Measurements from ENCODE around the gene ZNF48. TPM values are rescaled to one million over a fixed set of nuclear protein-coding genes. Genes with fewer than 3 reads are reported as not detected.

The ZNF48 gene
- total RNA-seq, 4 donors from 2014 or later = 4.4 to 12.7 (median 8.7) TPM

DNA sequence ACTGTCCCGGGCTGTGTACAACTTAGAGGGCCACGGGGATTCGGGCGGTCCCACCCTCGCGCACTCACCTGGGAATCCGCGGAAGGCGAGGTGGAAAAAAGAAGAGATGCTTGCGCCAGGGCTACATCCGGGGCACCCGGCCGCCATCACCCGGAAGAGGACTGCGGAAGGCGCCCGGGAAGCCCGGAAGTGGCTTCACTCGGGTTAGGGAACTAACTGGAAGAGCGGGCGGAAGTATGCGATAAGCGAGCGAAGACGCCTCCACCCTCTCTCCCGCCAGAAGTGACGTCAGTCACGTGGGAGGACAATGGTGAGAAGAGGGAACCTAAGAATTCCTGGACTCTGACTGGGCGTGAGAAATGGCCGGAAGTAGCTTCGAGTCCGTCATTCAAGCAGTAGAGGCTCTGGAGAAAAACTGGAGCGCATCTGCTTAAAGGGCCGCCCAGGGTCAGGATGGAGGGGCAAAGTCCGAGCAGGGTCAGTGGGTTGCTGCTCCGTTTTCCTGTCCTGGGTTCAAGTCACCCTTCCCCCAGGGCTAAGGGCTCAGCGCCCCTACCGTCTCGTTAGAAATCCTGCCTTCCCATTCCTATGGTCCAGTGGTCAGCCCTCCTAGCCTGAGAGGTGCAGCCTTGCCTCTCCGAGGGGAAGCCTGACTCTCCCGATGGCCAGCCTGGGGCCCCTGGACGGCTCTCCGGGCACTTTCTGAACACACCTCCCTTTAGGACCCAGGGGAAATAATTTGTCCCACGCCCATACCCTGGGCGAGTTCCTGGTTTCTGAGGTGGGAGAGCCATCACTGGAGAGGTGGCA is 39.9 kb upstream of the ZNF48 start, which contains the start of gene CD2BP2:
TSS of gene CD2BP2 (minus strand) at position 165 of the 810 bp plus-strand sequence. CDS start 627 bp downstream, outside the sequence.
- intact Hi-C loops (cut with DNase I; ENCODE audit: low total_unique reads) (loop anchor here (1.0 to 5.0 kb wide), 2 partner anchors 15 to 453 kb away; partner anchors contain the start of genes ASPHD1 and TBC1D10B), in situ Hi-C loops (cut with MboI; ENCODE audit: low sequenced_read_pairs in 4 of 4) (loop anchor here in 2 of 4 donors (25.0 kb wide), 2 partner anchors 268 to 293 kb away; partner anchors contain the start of genes ALDOA (in 1 of the 2), PPP4C (in 1 of the 2), TBX6 (in 1 of the 2) and YPEL3 (in 1 of the 2))
- peak within 1 kb of the TSS; percentile 92 to 97 (median 94) for H3K27ac ChIP-seq
- H3K9me3 ChIP-seq = no peaks in the 10 kb centered on the region
- no peaks in the 10 kb centered on the region for H3K27me3 ChIP-seq
- ATAC-seq (peak; percentile 91 to 92), DNase-seq (peak; percentile 96 to 97)
- TF ChIP-seq, protein P1, sequence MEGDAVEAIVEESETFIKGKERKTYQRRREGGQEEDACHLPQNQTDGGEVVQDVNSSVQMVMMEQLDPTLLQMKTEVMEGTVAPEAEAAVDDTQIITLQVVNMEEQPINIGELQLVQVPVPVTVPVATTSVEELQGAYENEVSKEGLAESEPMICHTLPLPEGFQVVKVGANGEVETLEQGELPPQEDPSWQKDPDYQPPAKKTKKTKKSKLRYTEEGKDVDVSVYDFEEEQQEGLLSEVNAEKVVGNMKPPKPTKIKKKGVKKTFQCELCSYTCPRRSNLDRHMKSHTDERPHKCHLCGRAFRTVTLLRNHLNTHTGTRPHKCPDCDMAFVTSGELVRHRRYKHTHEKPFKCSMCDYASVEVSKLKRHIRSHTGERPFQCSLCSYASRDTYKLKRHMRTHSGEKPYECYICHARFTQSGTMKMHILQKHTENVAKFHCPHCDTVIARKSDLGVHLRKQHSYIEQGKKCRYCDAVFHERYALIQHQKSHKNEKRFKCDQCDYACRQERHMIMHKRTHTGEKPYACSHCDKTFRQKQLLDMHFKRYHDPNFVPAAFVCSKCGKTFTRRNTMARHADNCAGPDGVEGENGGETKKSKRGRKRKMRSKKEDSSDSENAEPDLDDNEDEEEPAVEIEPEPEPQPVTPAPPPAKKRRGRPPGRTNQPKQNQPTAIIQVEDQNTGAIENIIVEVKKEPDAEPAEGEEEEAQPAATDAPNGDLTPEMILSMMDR (IDR thresholded peaks at IDR 0.05 in 4 of 5, conservative IDR thresholded peaks at IDR 0.05 in 1 of 5) = no peak
- TF ChIP-seq POLR2A (IDR thresholded peaks at IDR 0.05) = peak; percentile 46
- peaks cover 0 to 48% of the 10 kb centered on the region in 2 donors for H3K36me3 ChIP-seq
- H3K4me3 ChIP-seq = peak within 1 kb of the TSS; percentile 96 to 100 (median 97)
- peaks cover 43 to 48% of the 10 kb centered on the region in 2 donors for H3K4me1 ChIP-seq

DNA sequence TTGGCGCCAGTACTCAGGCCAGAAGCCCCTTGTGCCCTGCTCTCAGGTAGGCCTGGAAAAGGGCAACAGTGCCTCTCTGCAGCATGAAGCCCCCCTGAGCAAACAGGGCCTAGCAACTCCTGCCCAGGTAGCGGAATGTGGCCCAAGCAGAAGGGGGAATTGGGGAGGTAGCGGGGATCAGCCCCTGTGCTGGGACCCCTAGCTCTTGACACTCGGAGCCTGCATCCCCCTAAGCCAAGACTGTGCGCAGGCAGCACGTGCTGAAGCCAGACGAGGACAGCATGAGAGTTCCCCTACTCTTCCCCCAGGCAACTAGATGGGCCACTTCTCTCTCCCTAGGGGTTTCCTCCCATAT is 39.3 kb upstream of the ZNF48 start:
- ATAC-seq = no peak
- TF ChIP-seq, protein P1 (IDR thresholded peaks at IDR 0.05 in 4 of 5, conservative IDR thresholded peaks at IDR 0.05 in 1 of 5) = no peak
- TF ChIP-seq POLR2A (IDR thresholded peaks at IDR 0.05) = no peak
- Histone ChIP-seq H3K4me1 (peaks cover 43 to 48% of the 10 kb centered on the region in 2 donors), H3K9me3 (no peaks in the 10 kb centered on the region), H3K27ac (peak overlapping the region; percentile 92 to 97 (median 94)), H3K36me3 (peaks cover 0 to 53% of the 10 kb centered on the region in 2 donors), H3K4me3 (peak overlapping the region; percentile 84 to 100 (median 96)), H3K27me3 (no peaks in the 10 kb centered on the region)
- DNase-seq = no peak
- in situ Hi-C loops (cut with MboI; ENCODE audit: low sequenced_read_pairs in 4 of 4) (loop anchor here in 2 of 4 donors (25.0 kb wide), 2 partner anchors 269 to 294 kb away; partner anchors contain the start of genes ALDOA (in 1 of the 2), PPP4C (in 1 of the 2), TBX6 (in 1 of the 2) and YPEL3 (in 1 of the 2)), intact Hi-C loops (cut with DNase I; ENCODE audit: low total_unique reads) (loop anchor here (1.0 to 5.0 kb wide), 2 partner anchors 14 to 454 kb away; partner anchors contain the start of genes ASPHD1 and TBC1D10B)

DNA sequence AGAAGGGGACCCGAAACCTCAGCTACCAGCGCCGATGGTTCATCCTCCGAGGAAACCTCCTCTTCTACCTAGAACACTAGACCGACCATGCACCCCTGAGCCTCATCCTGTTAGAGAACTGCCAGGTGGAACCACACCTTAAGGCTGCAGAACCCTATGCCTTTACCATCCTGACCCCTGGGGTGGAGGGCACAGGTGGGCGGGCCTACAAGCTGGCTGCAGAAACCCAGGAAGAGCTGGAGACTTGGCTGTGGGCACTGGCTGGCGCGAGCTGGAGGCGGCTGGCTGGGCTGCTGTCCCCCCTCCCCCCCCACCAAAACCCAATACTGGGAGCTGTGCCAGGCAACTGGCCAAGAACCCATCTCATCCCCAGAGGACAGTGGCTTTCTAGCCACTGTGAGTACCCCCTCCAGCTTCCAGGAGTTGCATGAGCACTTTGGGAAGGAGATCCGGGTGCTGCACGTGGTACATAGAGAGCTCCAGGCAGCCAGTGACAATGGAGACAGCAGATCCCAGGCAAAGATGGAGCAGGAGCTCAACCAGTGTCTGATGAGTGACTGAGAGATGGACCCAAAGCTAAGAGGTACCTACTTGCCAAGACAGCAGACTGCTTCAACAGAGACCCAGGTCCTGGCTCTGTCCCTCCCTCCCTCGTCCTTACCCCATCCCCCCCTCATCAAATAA is 38.7 kb upstream of the ZNF48 start:
- TF ChIP-seq POLR2A (IDR thresholded peaks at IDR 0.05) = no peak
- TF ChIP-seq, protein P1 (IDR thresholded peaks at IDR 0.05 in 4 of 5, conservative IDR thresholded peaks at IDR 0.05 in 1 of 5) = no peak
- Histone ChIP-seq H3K27me3 (no peaks in the 10 kb centered on the region), H3K4me3 (peak overlapping the region in 2 of 4 donors; percentile 84 to 100), H3K4me1 (peaks cover 39 to 45% of the 10 kb centered on the region in 2 donors), H3K36me3 (peaks cover 0 to 56% of the 10 kb centered on the region in 2 donors), H3K27ac (peak overlapping the region; percentile 92 to 97 (median 94)), H3K9me3 (no peaks in the 10 kb centered on the region)
- intact Hi-C loops (cut with DNase I; ENCODE audit: low total_unique reads) = loop anchor here (5.0 kb wide), 1 partner anchor 454 kb away; the partner anchor contains the start of gene ASPHD1
- ATAC-seq (no peak), DNase-seq (no peak)
- in situ Hi-C loops (cut with MboI; ENCODE audit: low sequenced_read_pairs in 4 of 4) = loop anchor here in 2 of 4 donors (25.0 kb wide), 2 partner anchors 269 to 294 kb away; partner anchors contain the start of genes ALDOA (in 1 of the 2), PPP4C (in 1 of the 2), TBX6 (in 1 of the 2) and YPEL3 (in 1 of the 2)

DNA sequence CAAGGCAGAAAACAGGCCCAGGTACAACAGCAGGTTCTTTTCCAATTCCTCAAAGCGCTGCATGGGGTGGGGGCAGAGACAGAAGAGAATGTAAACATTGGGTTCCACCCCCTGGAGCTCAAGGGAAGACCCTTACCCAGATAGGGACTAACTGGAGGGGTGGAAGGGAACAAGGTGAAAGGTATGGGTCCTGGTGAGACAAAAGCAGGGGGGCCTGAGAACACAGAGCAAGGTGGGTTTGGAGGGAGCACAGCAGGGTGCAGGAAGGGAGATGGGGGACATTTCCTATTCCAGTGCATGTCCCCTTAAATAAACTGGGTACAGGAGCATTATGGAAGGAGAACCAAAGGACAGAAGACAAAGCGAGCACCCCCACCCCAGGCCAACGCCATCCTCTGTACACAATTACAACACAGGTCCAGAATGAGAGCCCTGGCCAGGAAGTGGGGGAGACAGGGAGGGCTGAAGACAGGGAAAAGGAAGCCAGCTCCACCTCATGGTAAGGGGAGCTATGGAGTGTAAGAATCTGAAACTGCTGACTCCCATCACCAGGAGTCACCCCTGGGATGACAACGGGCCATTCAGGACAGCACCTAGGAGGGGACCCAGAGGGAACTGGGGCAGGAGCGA is 38.0 kb upstream of the ZNF48 start:
- in situ Hi-C loops (cut with MboI; ENCODE audit: low sequenced_read_pairs in 4 of 4) (loop anchor here in 2 of 4 donors (25.0 kb wide), 2 partner anchors 270 to 295 kb away; partner anchors contain the start of genes ALDOA (in 1 of the 2), PPP4C (in 1 of the 2), TBX6 (in 1 of the 2) and YPEL3 (in 1 of the 2)), intact Hi-C loops (cut with DNase I; ENCODE audit: low total_unique reads) (loop anchor here (5.0 kb wide), 1 partner anchor 455 kb away; the partner anchor contains the start of gene ASPHD1)
- no peak overlapping the region for H3K4me3 ChIP-seq
- H3K9me3 ChIP-seq = no peaks in the 10 kb centered on the region
- peaks cover 33 to 38% of the 10 kb centered on the region in 2 donors for H3K4me1 ChIP-seq
- ATAC-seq (no peak), DNase-seq (no peak)
- no peak for TF ChIP-seq POLR2A (IDR thresholded peaks at IDR 0.05)
- TF ChIP-seq, protein P1 (IDR thresholded peaks at IDR 0.05 in 4 of 5, conservative IDR thresholded peaks at IDR 0.05 in 1 of 5) = no peak
- H3K27ac ChIP-seq = peak overlapping the region; percentile 92 to 97 (median 94)
- H3K36me3 ChIP-seq = peaks cover 0 to 61% of the 10 kb centered on the region in 2 donors
- H3K27me3 ChIP-seq = no peaks in the 10 kb centered on the region

All from gastrocnemius medialis (tissue), 4 donors.